HG02840 (cell line): ENCODE data around the gene OR7D2.

Experiments
- ATAC-seq: cut with Tn5 transposase; IDR thresholded peaks from one replicate; pipeline ENCODE4 v1.9.1; 2021; ENCODE audit warnings: mild to moderate bottlenecking, moderate library complexity, moderate number of reproducible peaks; ENCODE audit not compliant: unreplicated experiment, low FRiP score

OR7D2 gene

GRCh38 chr19:9178901-9179300 lies at the start of gene OR7D2:
Gene OR7D2 (plus strand): TSS chr19:9178979. CDS start chr19:9185782, 6,803 bp downstream.
- ATAC-seq, result no peak

DNA sequence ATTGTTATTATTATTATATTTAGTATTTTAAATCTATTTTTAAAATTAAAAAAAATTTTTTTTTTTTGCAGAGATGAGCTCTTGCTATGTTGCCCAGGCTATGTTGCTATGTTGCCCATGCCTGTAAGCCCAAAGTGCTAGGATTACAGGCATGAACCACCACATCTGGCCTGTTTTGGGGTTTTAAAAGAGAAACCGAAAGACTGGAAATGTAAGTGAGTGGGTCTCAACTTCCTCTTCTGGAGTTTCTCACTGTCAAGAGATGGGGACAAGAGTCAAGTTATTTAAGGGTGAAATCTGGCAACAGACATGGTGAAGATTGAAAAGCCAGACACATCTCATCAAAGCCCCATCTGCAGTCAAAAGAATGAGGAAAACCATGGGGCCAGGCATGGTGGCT lies 47.8 kb upstream of the OR7D2 start:
- ATAC-seq, result no peak

- no peak for ATAC-seq
These were observed 46.4 kb upstream of the OR7D2 start for GRCh38 chr19:9132422-9132821.

DNA sequence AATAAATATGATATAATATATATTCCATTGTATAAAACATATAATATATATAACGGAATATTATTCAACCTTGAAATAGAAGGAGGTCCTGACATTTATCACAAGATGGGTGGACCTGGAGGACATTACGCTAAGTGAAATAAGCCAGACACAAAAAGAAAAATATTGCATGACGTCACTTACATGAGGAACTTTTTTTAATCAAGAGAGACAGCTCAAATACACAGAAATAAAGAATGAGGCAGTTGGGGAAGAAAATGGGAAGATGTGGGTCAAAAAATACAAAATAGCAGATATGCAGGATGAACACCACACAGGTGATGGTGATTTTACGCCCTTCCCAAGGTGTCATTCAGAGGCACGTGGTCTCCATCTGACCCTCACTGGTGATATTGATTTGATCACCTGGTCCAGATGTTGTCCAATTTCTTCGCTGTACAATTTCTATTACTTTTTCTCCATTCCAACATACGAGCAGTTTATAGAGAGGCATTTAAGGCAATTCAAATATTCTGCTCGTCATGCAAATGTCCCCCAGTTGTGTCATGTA lies 39.1 kb upstream of the OR7D2 start:
- peak; percentile 8 for ATAC-seq

GRCh38 chr19:9140159-9140874 lies 38.5 kb upstream of the OR7D2 start, which contains the start of gene ZNF317:
Gene ZNF317 (plus strand): TSS chr19:9140397. CDS start chr19:9156017, 15,620 bp downstream.
- ATAC-seq, result peak; percentile 82

- ATAC-seq, result no peak
These were observed 33.9 kb upstream of the OR7D2 start for GRCh38 chr19:9144920-9145319.

DNA sequence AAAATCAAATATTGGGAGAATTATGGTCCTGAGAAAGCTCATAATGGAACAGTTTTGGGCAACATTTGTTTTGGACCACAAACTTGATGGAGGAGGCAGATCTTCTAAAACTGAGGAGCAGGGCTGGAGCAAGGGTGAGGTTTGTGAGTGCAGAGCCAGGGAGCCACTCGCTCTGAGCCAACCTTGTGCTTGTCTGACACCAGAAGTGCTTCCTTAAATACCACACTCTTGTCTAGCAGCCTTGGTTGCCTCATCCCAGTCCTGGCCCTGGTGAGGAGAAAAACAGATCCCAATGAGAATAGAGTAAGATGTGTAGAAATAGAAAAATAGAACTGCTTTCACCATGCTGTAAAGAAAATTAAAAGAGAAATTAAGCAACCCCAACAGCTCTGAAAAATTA lies 31.9 kb upstream of the OR7D2 start:
- ATAC-seq, result no peak

DNA sequence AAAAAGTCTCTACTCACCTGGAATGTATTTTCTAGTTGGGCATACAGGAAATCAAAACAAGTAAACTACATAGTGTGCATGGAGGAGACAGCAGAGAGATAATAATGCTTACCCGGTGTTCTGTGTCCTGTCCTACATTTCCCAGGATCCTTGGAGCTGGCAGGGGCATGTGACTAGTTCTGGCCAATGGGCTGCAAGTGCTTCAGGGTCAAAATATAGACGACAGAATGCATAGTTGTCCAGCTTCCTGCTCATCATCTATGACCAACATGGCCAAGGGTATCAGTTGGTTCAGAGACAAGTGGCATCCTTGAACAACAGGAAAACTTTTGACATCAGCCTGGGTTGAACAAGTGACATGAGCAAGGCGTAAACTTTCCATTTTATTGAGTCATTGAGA lies 30.1 kb upstream of the OR7D2 start:
- no peak for ATAC-seq

- ATAC-seq, result no peak
These were observed 28.8 kb upstream of the OR7D2 start for GRCh38 chr19:9149997-9150396.

DNA sequence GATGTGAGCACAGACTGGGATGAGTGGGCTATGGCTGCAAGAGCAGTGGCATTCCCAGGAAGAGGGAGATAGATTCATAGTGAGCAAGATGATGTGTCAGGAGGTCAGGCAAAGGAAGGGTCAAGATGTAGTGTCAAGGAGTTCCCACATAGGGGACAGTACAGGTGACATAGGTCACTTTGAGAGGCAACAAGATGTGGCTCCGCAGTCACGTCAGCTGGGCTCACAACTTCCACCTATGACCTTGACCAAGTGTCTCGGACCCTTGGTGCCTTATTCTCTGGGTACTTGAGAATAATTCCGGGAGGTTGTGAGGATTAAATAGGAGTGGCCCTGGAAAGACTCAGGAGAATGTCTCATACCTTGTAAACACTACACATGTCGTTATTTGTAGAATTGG lies 28.1 kb upstream of the OR7D2 start:
- ATAC-seq, result no peak

DNA sequence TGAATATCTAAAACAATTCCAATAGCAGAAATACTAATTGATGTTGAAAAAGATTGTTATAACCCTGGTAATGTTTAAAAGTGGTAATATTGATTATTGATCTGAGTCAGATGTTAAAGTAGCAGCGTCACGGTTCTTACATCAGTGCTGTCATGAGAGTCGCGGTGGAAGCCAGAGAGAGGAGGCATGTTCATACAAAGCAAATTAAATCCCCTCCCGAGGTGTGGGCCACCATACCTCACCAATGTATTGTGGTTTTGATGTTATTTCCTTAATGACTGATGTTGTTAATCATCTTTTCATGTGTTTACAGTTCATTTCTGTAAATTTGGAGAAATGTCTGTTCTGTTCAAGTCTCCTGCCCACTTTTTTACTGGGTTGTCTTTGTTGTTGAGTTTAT lies 27.4 kb upstream of the OR7D2 start:
- ATAC-seq, result no peak

- ATAC-seq, result no peak
These were observed 23.2 kb upstream of the OR7D2 start for GRCh38 chr19:9155591-9155990.

GRCh38 chr19:9156304-9156703 lies 22.5 kb upstream of the OR7D2 start:
- ATAC-seq, result no peak

GRCh38 chr19:9159891-9160290 lies 18.9 kb upstream of the OR7D2 start:
- ATAC-seq, result no peak

DNA sequence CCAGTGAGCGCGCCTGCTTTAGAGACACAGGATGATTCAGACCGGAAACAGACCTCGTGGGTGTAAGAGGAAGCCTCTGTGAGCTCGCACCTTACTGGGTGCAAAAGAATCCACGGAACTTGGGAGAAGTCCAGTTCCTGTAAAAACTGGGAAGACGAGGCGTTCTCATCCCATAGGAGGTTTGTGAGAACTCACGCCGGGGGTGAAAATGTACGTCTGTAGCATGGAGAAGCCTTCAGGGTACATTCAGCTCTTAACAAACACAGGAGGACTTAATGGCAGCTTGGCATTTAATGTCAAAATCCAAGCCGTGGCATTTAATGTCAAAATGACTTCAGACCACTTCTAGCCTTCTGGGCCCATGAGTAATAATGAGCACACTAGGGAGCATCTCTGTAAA lies 17.4 kb upstream of the OR7D2 start:
- ATAC-seq, result no peak

GRCh38 chr19:9165261-9165660 lies 13.5 kb upstream of the OR7D2 start:
- ATAC-seq, result no peak

GRCh38 chr19:9166846-9167245 lies 11.9 kb upstream of the OR7D2 start:
- ATAC-seq, result no peak

GRCh38 chr19:9171393-9171991 lies 7.3 kb upstream of the OR7D2 start:
- ATAC-seq, result no peak

- ATAC-seq, result no peak
These were observed 3.5 kb upstream of the OR7D2 start for GRCh38 chr19:9175326-9175725.

DNA sequence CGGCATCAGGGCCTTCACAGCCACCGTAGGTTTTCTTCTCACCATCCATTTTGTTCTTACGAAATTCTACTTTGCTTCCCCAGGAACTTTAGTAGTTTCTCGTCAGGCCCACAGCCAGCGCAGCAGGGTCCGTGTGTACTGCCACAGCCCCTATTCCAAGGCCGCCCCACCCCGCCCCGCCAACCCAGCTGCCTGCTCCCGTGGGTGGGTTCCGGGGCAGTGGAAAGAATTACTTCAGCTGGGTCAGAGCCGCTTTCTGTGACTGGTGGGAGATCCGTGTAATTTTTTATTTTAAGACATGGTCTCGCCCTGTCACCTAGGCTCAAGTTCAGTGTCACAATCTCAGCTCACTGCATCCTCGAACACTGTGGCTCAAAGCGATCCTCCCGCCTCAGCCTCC lies 4.2 kb downstream of the OR7D2 start:
- ATAC-seq, result no peak

- ATAC-seq, result no peak
These were observed 8.4 kb downstream of the OR7D2 start for GRCh38 chr19:9187191-9187590.

- no peak for ATAC-seq
These were observed 10.8 kb downstream of the OR7D2 start for GRCh38 chr19:9189535-9189934.
